GM12892 (cell line): ENCODE results near the gene HIGD2A.

Experiments
- POLR2A ChIP-seq: IDR thresholded peaks from 2 replicates; pipeline ENCODE4 v1.6.1; 2011; ENCODE audit warnings: low read depth, low read length, control low read depth
- POLR2AphosphoS5 ChIP-seq: IDR thresholded peaks from 2 replicates; pipeline ENCODE4 v1.6.1; 2011; ENCODE audit warnings: low read depth, low read length, control low read depth
- TAF1 ChIP-seq: IDR thresholded peaks from 2 replicates; pipeline ENCODE4 v1.6.1; 2011; ENCODE audit warnings: low read depth, mild to moderate bottlenecking, control low read depth, low read length, borderline replicate concordance

GRCh38 chr5:176413255-176413565, 24.7 kb downstream of the HIGD2A start:
- TF ChIP-seq TAF1 (no peak), POLR2A (no peak), POLR2AphosphoS5 (no peak)
